Uterus (tissue), 4 donors: ENCODE measurements around the gene PLCB3. TPM values are rescaled to one million over a fixed set of nuclear protein-coding genes. Genes with fewer than 3 reads are reported as not detected.

ENCODE experiments used
- DNase-seq, 2 donors: peaks; one replicate each; pipeline ENCODE4 v3.0.0-alpha.2; 2019 to 2020
- H3K27ac ChIP-seq, 2 donors: fragments of 200-600 bp; sonication (generic); 1 replicate in 1 of 2; 2 replicates in 1 of 2; pipeline ENCODE4 v1.5.1; 2016 to 2018
- H3K27me3 ChIP-seq, 2 donors: fragments of 200-600 bp; sonication (generic); one replicate each; pipeline ENCODE4 v1.5.1; 2018 to 2019; ENCODE audit warnings: control low read depth in 1 of 2
- H3K36me3 ChIP-seq, 2 donors: fragments of 200-600 bp; sonication (generic); one replicate each; pipeline ENCODE4 v1.5.1; 2019; ENCODE audit warnings: control low read depth in 1 of 2
- H3K4me1 ChIP-seq, 2 donors: fragments of 200-600 bp; sonication (generic); one replicate each; pipeline ENCODE4 v1.5.1; 2018 to 2019; ENCODE audit warnings: control low read depth in 1 of 2
- H3K4me3 ChIP-seq, 2 donors: fragments of 200-600 bp; sonication (generic); 1 replicate in 1 of 2; 2 replicates in 1 of 2; pipeline ENCODE4 v1.5.1; 2018 to 2019; ENCODE audit warnings: mild to moderate bottlenecking in 1 of 2
- H3K9me3 ChIP-seq, 2 donors: fragments of 200-600 bp; sonication (generic); one replicate each; pipeline ENCODE4 v1.5.1; 2019; ENCODE audit warnings: control low read depth in 1 of 2
- CTCF ChIP-seq, 4 experiments: fragments of 200-600 bp in 2 of 4; fragments of 450-650 bp in 2 of 4; sonication (generic) in 2 of 4; IDR thresholded peaks; one replicate each; pipeline ENCODE4 v1.5.1; 2016 to 2019; ENCODE audit warnings: antibody characterized with exemption in 4 of 4, mild to moderate bottlenecking in 2 of 4, moderate library complexity in 1 of 4
- POLR2A ChIP-seq, 2 donors: fragments of 450-650 bp; IDR thresholded peaks; one replicate each; pipeline ENCODE4 v1.6.1; 2016; ENCODE audit warnings: antibody characterized with exemption in 2 of 2, mild to moderate bottlenecking in 1 of 2, moderate library complexity in 1 of 2
- intact Hi-C: fragments of 100-400 bp; cut with DNase I; formaldehyde crosslinking; loops from one replicate; pipeline ENCODE4 v1.15.1; 2023; ENCODE audit warnings: low total_unique reads
- total RNA-seq, 4 donors: library from RNA; depleted of rRNA in 3 of 4; stranded (reverse); fragments of >200 nt in 3 of 4; gene quantifications; one replicate each; pipeline versions ENCODE4 v1.1.0 to v1.2.4, GENCODE V29; 2014 to 2023
- donor health status: DM: yes; HTN: yes; CAD: no.

Gene PLCB3
- total RNA-seq, 4 donors from 2014 or later = 10.0 to 39.5 (median 21.8) TPM

DNA sequence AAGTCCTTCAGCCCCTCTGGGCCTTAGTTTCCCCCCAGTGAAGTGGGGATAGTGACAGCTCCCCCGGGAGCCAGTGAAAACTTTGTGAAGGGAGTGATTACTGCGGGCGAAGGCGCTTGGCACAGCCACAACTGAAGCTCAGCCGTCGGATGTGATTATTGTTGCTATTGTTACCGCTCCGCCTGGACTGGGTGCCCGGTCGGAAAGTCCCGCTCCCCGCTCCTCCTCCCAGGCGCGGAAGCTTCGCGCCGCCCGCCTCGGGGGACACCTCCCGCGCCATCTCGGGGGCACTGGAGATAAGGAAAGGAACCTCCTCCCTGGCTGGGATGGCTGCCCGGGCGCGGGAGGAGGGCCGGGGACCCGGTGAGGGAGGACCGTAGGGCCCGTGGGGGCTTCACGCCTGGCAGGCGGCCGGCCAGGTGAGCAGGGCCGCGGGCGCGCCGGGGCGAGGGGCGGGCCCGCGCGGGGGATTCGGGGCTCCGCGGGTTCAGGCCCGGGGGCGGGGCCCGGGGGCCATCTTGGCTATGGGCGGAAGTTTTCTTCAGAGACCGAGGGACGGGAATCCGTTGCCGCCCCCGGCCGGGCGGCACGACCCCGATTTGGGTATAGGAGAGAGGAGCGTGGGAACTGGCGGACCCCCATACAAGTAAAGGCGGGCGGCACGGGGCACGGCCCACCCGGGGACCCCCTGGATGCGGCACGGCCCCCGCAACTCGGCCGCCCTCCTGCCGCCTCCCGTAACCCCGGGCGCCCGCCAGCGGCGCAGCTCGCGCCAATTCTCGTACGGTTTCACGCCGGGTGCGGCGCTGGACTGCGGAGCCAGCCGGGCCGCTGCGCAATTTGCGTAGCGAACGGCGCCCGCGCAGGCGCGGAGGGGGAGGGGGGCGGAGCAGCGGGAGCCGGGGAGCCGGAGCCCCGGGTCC, 33.9 kb downstream of the PLCB3 start, which contains the start of gene GPR137:
GPR137 (plus strand) TSS at position 887 of the 923 bp plus-strand sequence. CDS start 677 bp downstream, outside the sequence.
- Histone ChIP-seq H3K9me3 (no peaks in the 10 kb centered on the region), H3K27me3 (no peaks in the 10 kb centered on the region), H3K36me3 (no peaks in the 10 kb centered on the region), H3K27ac (peak within 1 kb of the TSS; percentile 94 to 98), H3K4me1 (peaks cover 6 to 14% of the 10 kb centered on the region in 2 donors), H3K4me3 (peak within 1 kb of the TSS; percentile 64 to 74)
- peak; percentile 87 to 89 for DNase-seq
- intact Hi-C loops = no loop called here
- peak in 1 of 2 donors; percentile 56 for TF ChIP-seq POLR2A (IDR thresholded peaks at IDR 0.05)
- no peak for TF ChIP-seq CTCF (IDR thresholded peaks at IDR 0.05)

GRCh38 chr11:64285885-64286800, 34.8 kb downstream of the PLCB3 start:
- TF ChIP-seq CTCF (IDR thresholded peaks at IDR 0.05) = no peak
- no peak for TF ChIP-seq POLR2A (IDR thresholded peaks at IDR 0.05)
- no peak for DNase-seq
- Histone ChIP-seq H3K4me3 (peak overlapping the region; percentile 64 to 74), H3K36me3 (no peaks in the 10 kb centered on the region), H3K27me3 (no peaks in the 10 kb centered on the region), H3K4me1 (peaks cover 6 to 15% of the 10 kb centered on the region in 2 donors), H3K27ac (peak overlapping the region; percentile 94 to 98), H3K9me3 (no peaks in the 10 kb centered on the region)
- intact Hi-C loops = no loop called here

- H3K4me3 ChIP-seq = no peak overlapping the region
- no peaks in the 10 kb centered on the region for H3K9me3 ChIP-seq
- H3K4me1 ChIP-seq = peaks cover 6 to 21% of the 10 kb centered on the region in 2 donors
- H3K36me3 ChIP-seq = no peaks in the 10 kb centered on the region
- intact Hi-C loops = no loop called here
- H3K27me3 ChIP-seq = no peaks in the 10 kb centered on the region
- no peak for DNase-seq
- no peak overlapping the region for H3K27ac ChIP-seq
- TF ChIP-seq CTCF (IDR thresholded peaks at IDR 0.05) (no peak), POLR2A (IDR thresholded peaks at IDR 0.05) (no peak)
Measured at GRCh38 chr11:64286801-64287159, 35.5 kb downstream of the PLCB3 start.

GRCh38 chr11:64287676-64288352, 36.5 kb downstream of the PLCB3 start:
- intact Hi-C loops = no loop called here
- no peak overlapping the region for H3K27ac ChIP-seq
- H3K27me3 ChIP-seq = peaks cover under 1 to 7% of the 10 kb centered on the region in 2 donors
- no peaks in the 10 kb centered on the region for H3K36me3 ChIP-seq
- peaks cover 6 to 29% of the 10 kb centered on the region in 2 donors for H3K4me1 ChIP-seq
- no peak for DNase-seq
- no peak for TF ChIP-seq POLR2A (IDR thresholded peaks at IDR 0.05)
- TF ChIP-seq CTCF (IDR thresholded peaks at IDR 0.05) = no peak
- H3K9me3 ChIP-seq = no peaks in the 10 kb centered on the region
- no peak overlapping the region for H3K4me3 ChIP-seq
